ENCODE results near the gene RNF20.
"Not testable (repeated sequence)": the region's sequence is repeated elsewhere in the genome, so short reads cannot be mapped to it uniquely, and the experiment has no call there.

The RNF20 gene

GRCh38 chr9:101533334-101534204 is at the start of gene RNF20:
Gene RNF20, plus strand, starts transcription at chr9:101533853. Its CDS starts 1,571 bp downstream, at chr9:101535424.
- peak; percentile 98 for DNase-seq

GRCh38 chr9:101484046-101484445 is 49.6 kb upstream of the RNF20 start:
- no peak for DNase-seq

GRCh38 chr9:101485924-101486692 is 47.5 kb upstream of the RNF20 start:
- DNase-seq = no peak

GRCh38 chr9:101486693-101487442 is 46.8 kb upstream of the RNF20 start:
- no peak for DNase-seq

- no peak for DNase-seq
Measured at GRCh38 chr9:101487443-101487840, 46.2 kb upstream of the RNF20 start.

GRCh38 chr9:101495810-101496209 is 37.8 kb upstream of the RNF20 start:
- no peak for DNase-seq

- DNase-seq = no peak
Measured at GRCh38 chr9:101498323-101498722, 35.3 kb upstream of the RNF20 start.

- DNase-seq = no peak
Measured at GRCh38 chr9:101504188-101504587, 29.5 kb upstream of the RNF20 start.

GRCh38 chr9:101508211-101508610 is 25.4 kb upstream of the RNF20 start:
- DNase-seq = no peak

- no peak for DNase-seq
Measured at GRCh38 chr9:101509572-101509971, 24.1 kb upstream of the RNF20 start.

GRCh38 chr9:101510459-101510858 is 23.2 kb upstream of the RNF20 start:
- DNase-seq = no peak

GRCh38 chr9:101511009-101511408 is 22.6 kb upstream of the RNF20 start:
- no peak for DNase-seq

- no peak for DNase-seq
Measured at GRCh38 chr9:101512116-101512515, 21.5 kb upstream of the RNF20 start.

GRCh38 chr9:101513351-101513750 is 20.3 kb upstream of the RNF20 start:
- no peak for DNase-seq

- no peak for DNase-seq
Measured at GRCh38 chr9:101514071-101514470, 19.6 kb upstream of the RNF20 start.

- DNase-seq = no peak
Measured at GRCh38 chr9:101516655-101517054, 17.0 kb upstream of the RNF20 start.

GRCh38 chr9:101518489-101518888 is 15.2 kb upstream of the RNF20 start:
- DNase-seq = not testable (repeated sequence)

- no peak for DNase-seq
Measured at GRCh38 chr9:101524371-101524770, 9.3 kb upstream of the RNF20 start.

- DNase-seq = no peak
Measured at GRCh38 chr9:101527066-101527465, 6.6 kb upstream of the RNF20 start.

GRCh38 chr9:101528015-101528414 is 5.6 kb upstream of the RNF20 start:
- no peak for DNase-seq

GRCh38 chr9:101530076-101530711 is 3.5 kb upstream of the RNF20 start:
- peak; percentile 74 for DNase-seq

- no peak for DNase-seq
Measured at GRCh38 chr9:101536351-101536750, 2.7 kb downstream of the RNF20 start.

GRCh38 chr9:101536938-101537337 is 3.3 kb downstream of the RNF20 start:
- no peak for DNase-seq
